PC-3 (cell line): ENCODE results near the gene TNKS1BP1.

ENCODE experiments used
- EZH2phosphoT487 ChIP-seq: fragments of 300-600 bp; sonication (generic); IDR thresholded peaks from 2 replicates; pipeline ENCODE4 v1.6.1; 2018; ENCODE audit warnings: mild to moderate bottlenecking, antibody characterized with exemption, low read length, borderline replicate concordance
- TF ChIP-seq, protein P1 (sequence below): fragments of 300-600 bp; sonication (generic); conservative IDR thresholded peaks from 2 replicates; pipeline ENCODE4 v1.5.1; 2017; ENCODE audit warnings: antibody characterized with exemption, low read depth, mild to moderate bottlenecking, low read length

DNA sequence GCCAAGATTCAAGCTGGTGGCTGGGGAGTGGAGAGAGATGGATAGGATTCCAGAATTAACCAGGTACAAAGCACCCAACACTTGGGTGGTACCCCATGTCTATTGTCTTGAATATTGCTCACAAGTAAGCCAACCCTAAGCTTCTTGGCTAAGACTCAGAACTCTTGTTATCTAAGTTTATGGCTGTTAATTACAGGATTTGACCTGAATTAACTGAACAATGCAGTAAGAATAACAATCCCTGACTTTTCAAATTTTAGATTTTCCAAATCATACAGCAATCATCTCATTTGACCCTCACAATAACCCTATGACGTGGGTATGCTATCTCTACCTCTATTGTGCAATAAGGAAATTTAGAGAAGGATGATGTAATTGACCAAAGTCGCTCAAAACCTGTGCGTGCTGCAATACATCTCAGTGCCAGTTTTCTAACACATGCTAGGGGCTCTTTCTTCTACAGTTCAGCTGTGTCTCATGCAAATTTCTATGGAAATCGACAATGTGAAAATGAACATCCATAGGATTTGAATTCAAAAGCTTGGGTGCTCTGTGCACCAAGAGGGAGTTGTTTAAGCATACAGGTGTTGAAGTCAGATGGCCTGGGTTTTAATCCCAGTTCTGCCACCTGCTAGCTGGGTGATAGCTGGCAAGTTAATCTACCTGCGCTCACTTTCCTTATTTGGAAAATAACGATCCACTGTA lies 47.6 kb downstream of the TNKS1BP1 start:
- TF ChIP-seq, protein P1, sequence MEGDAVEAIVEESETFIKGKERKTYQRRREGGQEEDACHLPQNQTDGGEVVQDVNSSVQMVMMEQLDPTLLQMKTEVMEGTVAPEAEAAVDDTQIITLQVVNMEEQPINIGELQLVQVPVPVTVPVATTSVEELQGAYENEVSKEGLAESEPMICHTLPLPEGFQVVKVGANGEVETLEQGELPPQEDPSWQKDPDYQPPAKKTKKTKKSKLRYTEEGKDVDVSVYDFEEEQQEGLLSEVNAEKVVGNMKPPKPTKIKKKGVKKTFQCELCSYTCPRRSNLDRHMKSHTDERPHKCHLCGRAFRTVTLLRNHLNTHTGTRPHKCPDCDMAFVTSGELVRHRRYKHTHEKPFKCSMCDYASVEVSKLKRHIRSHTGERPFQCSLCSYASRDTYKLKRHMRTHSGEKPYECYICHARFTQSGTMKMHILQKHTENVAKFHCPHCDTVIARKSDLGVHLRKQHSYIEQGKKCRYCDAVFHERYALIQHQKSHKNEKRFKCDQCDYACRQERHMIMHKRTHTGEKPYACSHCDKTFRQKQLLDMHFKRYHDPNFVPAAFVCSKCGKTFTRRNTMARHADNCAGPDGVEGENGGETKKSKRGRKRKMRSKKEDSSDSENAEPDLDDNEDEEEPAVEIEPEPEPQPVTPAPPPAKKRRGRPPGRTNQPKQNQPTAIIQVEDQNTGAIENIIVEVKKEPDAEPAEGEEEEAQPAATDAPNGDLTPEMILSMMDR = no peak
- no peak for TF ChIP-seq EZH2phosphoT487
